Measurements from ENCODE around the gene RIN3. TPM values are rescaled to one million over a fixed set of nuclear protein-coding genes. Genes with fewer than 3 reads are reported as not detected.

Gene RIN3
- polyA plus RNA-seq, 3 donors, result 42.8 to 144 (median 54.6) TPM

GRCh38 chr14:92579244-92579936 lies 65.8 kb downstream of the RIN3 start:
- Histone ChIP-seq H3K27me3 (ENCODE audit: control insufficient read depth in 2 of 2, insufficient read depth in 2 of 2, low read length in 2 of 2) (no peaks in the 10 kb centered on the region), H3K4me1 (ENCODE audit: control insufficient read depth in 1 of 2, insufficient read depth in 2 of 2, low read length in 2 of 2) (peaks cover under 1 to 6% of the 10 kb centered on the region in 2 donors), H2AFZ (ENCODE audit: insufficient read depth, low read depth, low read length, poor library complexity, severe bottlenecking) (no peak overlapping the region), H3K9ac (ENCODE audit: insufficient read depth, low read length, poor library complexity, severe bottlenecking) (no peak overlapping the region), H3K36me3 (replicated peaks in 1 of 2; ENCODE audit: control insufficient read depth in 1 of 2, insufficient read depth in 2 of 2, low read length in 2 of 2) (peaks cover 67 to 97% of the 10 kb centered on the region in 2 donors), H3K27ac (ENCODE audit: low read depth in 1 of 2, low read length in 2 of 2) (no peak overlapping the region), H3K4me2 (replicated peaks; ENCODE audit: extremely low read depth, low read length, poor library complexity, severe bottlenecking) (no peak overlapping the region), H3K9me3 (replicated peaks in 1 of 2; ENCODE audit: control insufficient read depth in 1 of 2, insufficient read depth in 1 of 2, low read length in 2 of 2) (no peaks in the 10 kb centered on the region), H4K20me1 (ENCODE audit: insufficient read depth, low read length) (peaks cover 95% of the 10 kb centered on the region), H3K79me2 (ENCODE audit: insufficient read depth, low read length) (no peaks in the 10 kb centered on the region), H3K4me3 (replicated peaks in 1 of 3; ENCODE audit: low read depth in 2 of 3, low read length in 3 of 3) (no peak overlapping the region)
- TF ChIP-seq CTCF (IDR thresholded peaks at IDR 0.05), result no peak
- no peak for DNase-seq
- no peak overlapping the region for H3K4me3 Mint-ChIP-seq
- H3K27ac Mint-ChIP-seq, result peak overlapping the region in 1 of 7 donors; percentile 5
- H3K9me3 Mint-ChIP-seq, result peaks cover 0 to 6% (median 1%) of the 10 kb centered on the region in 7 donors
- H3K4me1 Mint-ChIP-seq, result peaks cover 19% of the 10 kb centered on the region
- no CpG with 5 or more reads among the region's 2 CpGs for WGBS (ENCODE audit: insufficient coverage)
- peaks cover 0 to 4% (median 2%) of the 10 kb centered on the region in 3 donors for H3K27me3 Mint-ChIP-seq (ENCODE audit: low read depth in 3 of 3)
- peaks cover 91 to 94% of the 10 kb centered on the region in 2 donors for H3K36me3 Mint-ChIP-seq
- intact Hi-C loops (cut with micrococcal nuclease), result no loop called here

GRCh38 chr14:92581206-92581605 lies 67.6 kb downstream of the RIN3 start:
- Mint-ChIP-seq H3K36me3 (peaks cover 84 to 91% of the 10 kb centered on the region in 2 donors), H3K4me1 (peaks cover 37% of the 10 kb centered on the region), H3K4me3 (no peak overlapping the region), H3K27me3 (ENCODE audit: low read depth in 3 of 3) (peaks cover 0 to 4% (median 2%) of the 10 kb centered on the region in 3 donors), H3K27ac (peak overlapping the region in 3 of 7 donors; percentile 14 to 60 (median 17)), H3K9me3 (peaks cover 0 to 6% (median 1%) of the 10 kb centered on the region in 7 donors)
- H4K20me1 ChIP-seq (ENCODE audit: insufficient read depth, low read length), result peaks cover 95% of the 10 kb centered on the region
- H3K4me2 ChIP-seq (replicated peaks; ENCODE audit: extremely low read depth, low read length, poor library complexity, severe bottlenecking), result no peak overlapping the region
- no peak overlapping the region for H3K27ac ChIP-seq (ENCODE audit: low read depth in 1 of 2, low read length in 2 of 2)
- intact Hi-C loops (cut with micrococcal nuclease), result loop anchor here in 1 of 2 donors (10.0 kb wide), 1 partner anchor 74 kb away; no protein-coding TSS in a partner anchor
- H3K27me3 ChIP-seq (ENCODE audit: control insufficient read depth in 2 of 2, insufficient read depth in 2 of 2, low read length in 2 of 2), result no peaks in the 10 kb centered on the region
- no peak overlapping the region for H3K4me3 ChIP-seq (replicated peaks in 1 of 3; ENCODE audit: low read depth in 2 of 3, low read length in 3 of 3)
- H2AFZ ChIP-seq (ENCODE audit: insufficient read depth, low read depth, low read length, poor library complexity, severe bottlenecking), result no peak overlapping the region
- peaks cover 18 to 25% of the 10 kb centered on the region in 2 donors for H3K4me1 ChIP-seq (ENCODE audit: control insufficient read depth in 1 of 2, insufficient read depth in 2 of 2, low read length in 2 of 2)
- no peak overlapping the region for H3K9ac ChIP-seq (ENCODE audit: insufficient read depth, low read length, poor library complexity, severe bottlenecking)
- H3K36me3 ChIP-seq (replicated peaks in 1 of 2; ENCODE audit: control insufficient read depth in 1 of 2, insufficient read depth in 2 of 2, low read length in 2 of 2), result peaks cover 54 to 81% of the 10 kb centered on the region in 2 donors
- DNase-seq, result no peak
- WGBS (ENCODE audit: insufficient coverage), result 70% methylated on average over 5 of the region's 7 CpGs
- no peak for TF ChIP-seq CTCF (IDR thresholded peaks at IDR 0.05)
- no peaks in the 10 kb centered on the region for H3K79me2 ChIP-seq (ENCODE audit: insufficient read depth, low read length)
- no peaks in the 10 kb centered on the region for H3K9me3 ChIP-seq (replicated peaks in 1 of 2; ENCODE audit: control insufficient read depth in 1 of 2, insufficient read depth in 1 of 2, low read length in 2 of 2)
